Neural cell (in vitro differentiated cells): Measurements from ENCODE around the gene PODXL2. TPM values are rescaled to one million over a fixed set of nuclear protein-coding genes. Genes with fewer than 3 reads are reported as not detected.

Source experiments
- H2AFZ ChIP-seq: fragments of 200-600, 300-800 bp; sonication (generic), shearing (Covaris generic); 2 replicates; pipeline ENCODE4 v1.6.0; 2014; ENCODE audit warnings: low read depth, mild to moderate bottlenecking, antibody characterized with exemption, low read length, moderate library complexity
- H3F3A ChIP-seq: fragments of 200-600 bp; shearing (Covaris generic); 2 replicates; pipeline ENCODE4 v1.6.1; 2016; ENCODE audit warnings: mild to moderate bottlenecking, moderate library complexity, mixed read lengths, antibody characterized with exemption, low read length; ENCODE audit not compliant: insufficient read depth, poor library complexity, severe bottlenecking
- H3K27ac ChIP-seq: fragments of 200-600, 300-800 bp; sonication (generic), shearing (Covaris generic); 2 replicates; pipeline ENCODE4 v1.5.1; 2014; ENCODE audit warnings: mild to moderate bottlenecking, low read length, moderate library complexity
- H3K27me3 ChIP-seq: fragments of 300-800, 200-600 bp; sonication (generic), shearing (Covaris generic); 2 replicates; pipeline ENCODE4 v1.6.0; 2014; ENCODE audit warnings: mild to moderate bottlenecking, low read depth, low read length, moderate library complexity; ENCODE audit not compliant: insufficient read depth
- H3K36me3 ChIP-seq: fragments of 300-800, 200-600 bp; sonication (generic), shearing (Covaris generic); 2 replicates; pipeline ENCODE4 v1.5.1; 2014; ENCODE audit warnings: mild to moderate bottlenecking, antibody characterized with exemption, low read length, moderate library complexity; ENCODE audit not compliant: insufficient read depth
- H3K4me2 ChIP-seq: fragments of 300-800, 200-600 bp; sonication (generic), shearing (Covaris generic); 2 replicates; pipeline ENCODE4 v1.6.0; 2014; ENCODE audit warnings: mild to moderate bottlenecking, low read length
- H3K4me3 ChIP-seq: fragments of 300-800, 200-600 bp; sonication (generic), shearing (Covaris generic); 2 replicates; pipeline ENCODE4 v1.5.1; 2014; ENCODE audit warnings: mild to moderate bottlenecking, low read length, moderate library complexity
- H3K79me2 ChIP-seq: fragments of 200-600 bp; shearing (Covaris generic); replicated peaks from 2 replicates; pipeline ENCODE4 v1.6.0; 2014; ENCODE audit warnings: mild to moderate bottlenecking, low read length, moderate library complexity; ENCODE audit not compliant: insufficient read depth
- H3K9ac ChIP-seq: fragments of 300-800, 200-600 bp; sonication (generic), shearing (Covaris generic); 2 replicates; pipeline ENCODE4 v1.6.1; 2016; ENCODE audit warnings: mild to moderate bottlenecking, low read length, mixed read lengths
- H3K9me2 ChIP-seq: fragments of 200-600 bp; shearing (Covaris generic); 2 replicates; pipeline ENCODE4 v1.6.1; 2016; ENCODE audit warnings: mild to moderate bottlenecking, low read length, mixed read lengths; ENCODE audit not compliant: insufficient read depth
- H3K9me3 ChIP-seq: fragments of 200-600, 300-800 bp; sonication (generic), shearing (Covaris generic); 2 replicates; pipeline ENCODE4 v1.6.1; 2016; ENCODE audit warnings: mild to moderate bottlenecking, mixed run types, low read length, moderate library complexity, mixed read lengths
- H4K20me1 ChIP-seq: fragments of 200-600 bp; shearing (Covaris generic); 2 replicates; pipeline ENCODE4 v1.6.1; 2016; ENCODE audit warnings: mild to moderate bottlenecking, mixed run types; ENCODE audit not compliant: insufficient read depth
- EP300 ChIP-seq: fragments of 450-650 bp; conservative IDR thresholded peaks from 2 replicates; pipeline ENCODE4 v1.6.1; 2014; ENCODE audit warnings: antibody characterized with exemption, mild to moderate bottlenecking, moderate library complexity; ENCODE audit not compliant: poor library complexity, severe bottlenecking
- EZH2 ChIP-seq: fragments of 200-600, 300-800 bp; shearing (Covaris generic), sonication (generic); IDR thresholded peaks from 2 replicates; pipeline ENCODE4 v1.6.1; 2014; ENCODE audit warnings: antibody characterized with exemption, low read length, borderline replicate concordance, mild to moderate bottlenecking; ENCODE audit not compliant: insufficient read depth, poor library complexity, severe bottlenecking
- MXI1 ChIP-seq: fragments of 450-650 bp; conservative IDR thresholded peaks from 2 replicates; pipeline ENCODE4 v1.6.1; 2014; ENCODE audit warnings: antibody characterized with exemption, mild to moderate bottlenecking; ENCODE audit not compliant: poor library complexity, severe bottlenecking
- POLR2AphosphoS5 ChIP-seq: IDR thresholded peaks from 2 replicates; pipeline ENCODE4 v1.6.1; 2012
- RAD21 ChIP-seq: fragments of 450-650 bp; conservative IDR thresholded peaks from 2 replicates; pipeline ENCODE4 v1.6.1; 2014; ENCODE audit warnings: antibody characterized with exemption, mild to moderate bottlenecking, moderate library complexity
- SMC3 ChIP-seq: fragments of 450-650 bp; conservative IDR thresholded peaks from 2 replicates; pipeline ENCODE4 v1.6.1; 2014; ENCODE audit warnings: antibody characterized with exemption, mild to moderate bottlenecking, moderate library complexity; ENCODE audit not compliant: poor library complexity
- TAF1 ChIP-seq: IDR thresholded peaks from 2 replicates; pipeline ENCODE4 v1.6.1; 2012; ENCODE audit warnings: low read depth
- polyA plus RNA-seq: library from polyadenylated mRNA; depleted of rRNA; stranded (reverse); fragments of >200 nt; gene quantifications from 2 replicates; pipeline ENCODE4 v1.2.3, GENCODE V29; 2014
- TF ChIP-seq, protein P1 (sequence below): IDR thresholded peaks from 2 replicates; pipeline ENCODE4 v1.6.1; 2012; ENCODE audit warnings: borderline replicate concordance
- TF ChIP-seq, protein P2 (sequence below): fragments of 450-650 bp; IDR thresholded peaks from 2 replicates; pipeline ENCODE4 v1.5.1; 2014; ENCODE audit warnings: antibody characterized with exemption, mild to moderate bottlenecking, moderate library complexity; ENCODE audit not compliant: poor library complexity, severe bottlenecking

The PODXL2 gene
- polyA plus RNA-seq, 1 donor from 2014 or later: 266 TPM

DNA sequence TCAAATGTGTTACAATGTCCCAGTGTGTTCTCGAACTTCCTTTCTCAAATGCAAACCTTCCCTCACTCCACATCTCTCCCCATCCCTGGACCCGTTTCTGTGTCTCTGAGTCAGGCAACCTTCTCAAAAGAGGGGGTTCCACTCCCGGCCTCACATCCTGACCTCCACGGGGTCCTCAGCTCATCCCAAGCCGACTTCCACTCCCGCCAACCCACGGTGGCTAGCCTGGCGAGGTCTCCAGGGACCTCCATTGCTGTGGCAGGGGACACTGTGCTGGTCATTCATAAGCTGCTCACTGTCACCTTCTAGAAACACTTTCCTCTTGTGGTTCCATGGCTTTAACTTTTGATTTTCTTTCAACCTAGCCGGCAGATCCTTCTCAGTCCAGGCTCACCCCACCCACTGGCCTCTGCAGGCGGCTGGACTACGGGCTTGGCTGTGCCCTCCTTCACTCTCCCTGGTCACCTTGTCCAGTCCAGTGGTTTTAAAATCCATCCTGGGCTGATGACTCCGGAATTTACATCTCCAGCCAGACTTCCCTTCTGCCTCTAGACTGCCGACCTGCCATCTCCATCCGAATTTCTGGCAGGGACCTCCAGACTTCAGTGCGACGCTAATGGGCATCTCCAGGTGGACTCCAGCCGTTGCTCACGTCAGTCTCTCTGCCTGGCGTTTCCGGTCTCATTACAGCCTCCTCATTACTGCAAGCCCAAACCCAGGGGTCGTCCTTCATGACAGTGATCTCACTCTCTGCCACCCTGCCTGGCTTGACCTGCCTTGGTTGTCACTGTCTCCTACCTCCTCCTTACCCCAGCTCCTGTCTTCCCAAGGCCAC, 63.7 kb downstream of the PODXL2 start:
- H3K27me3 ChIP-seq: no peaks in the 10 kb centered on the region
- H3K79me2 ChIP-seq: no peaks in the 10 kb centered on the region
- TF ChIP-seq SMC3 (no peak), MXI1 (no peak), EP300 (no peak), EZH2 (no peak), TAF1 (no peak), POLR2AphosphoS5 (no peak)
- TF ChIP-seq, protein P1, sequence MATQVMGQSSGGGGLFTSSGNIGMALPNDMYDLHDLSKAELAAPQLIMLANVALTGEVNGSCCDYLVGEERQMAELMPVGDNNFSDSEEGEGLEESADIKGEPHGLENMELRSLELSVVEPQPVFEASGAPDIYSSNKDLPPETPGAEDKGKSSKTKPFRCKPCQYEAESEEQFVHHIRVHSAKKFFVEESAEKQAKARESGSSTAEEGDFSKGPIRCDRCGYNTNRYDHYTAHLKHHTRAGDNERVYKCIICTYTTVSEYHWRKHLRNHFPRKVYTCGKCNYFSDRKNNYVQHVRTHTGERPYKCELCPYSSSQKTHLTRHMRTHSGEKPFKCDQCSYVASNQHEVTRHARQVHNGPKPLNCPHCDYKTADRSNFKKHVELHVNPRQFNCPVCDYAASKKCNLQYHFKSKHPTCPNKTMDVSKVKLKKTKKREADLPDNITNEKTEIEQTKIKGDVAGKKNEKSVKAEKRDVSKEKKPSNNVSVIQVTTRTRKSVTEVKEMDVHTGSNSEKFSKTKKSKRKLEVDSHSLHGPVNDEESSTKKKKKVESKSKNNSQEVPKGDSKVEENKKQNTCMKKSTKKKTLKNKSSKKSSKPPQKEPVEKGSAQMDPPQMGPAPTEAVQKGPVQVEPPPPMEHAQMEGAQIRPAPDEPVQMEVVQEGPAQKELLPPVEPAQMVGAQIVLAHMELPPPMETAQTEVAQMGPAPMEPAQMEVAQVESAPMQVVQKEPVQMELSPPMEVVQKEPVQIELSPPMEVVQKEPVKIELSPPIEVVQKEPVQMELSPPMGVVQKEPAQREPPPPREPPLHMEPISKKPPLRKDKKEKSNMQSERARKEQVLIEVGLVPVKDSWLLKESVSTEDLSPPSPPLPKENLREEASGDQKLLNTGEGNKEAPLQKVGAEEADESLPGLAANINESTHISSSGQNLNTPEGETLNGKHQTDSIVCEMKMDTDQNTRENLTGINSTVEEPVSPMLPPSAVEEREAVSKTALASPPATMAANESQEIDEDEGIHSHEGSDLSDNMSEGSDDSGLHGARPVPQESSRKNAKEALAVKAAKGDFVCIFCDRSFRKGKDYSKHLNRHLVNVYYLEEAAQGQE: no peak
- H3K36me3 ChIP-seq: no peaks in the 10 kb centered on the region
- H3K4me2 ChIP-seq: no peak overlapping the region
- no peaks in the 10 kb centered on the region for H3K9me2 ChIP-seq
- H3K9ac ChIP-seq: no peak overlapping the region
- H3K27ac ChIP-seq: no peak overlapping the region
- H3K4me3 ChIP-seq: no peak overlapping the region
- H3F3A ChIP-seq: no peaks in the 10 kb centered on the region
- no peak overlapping the region for H2AFZ ChIP-seq
- H4K20me1 ChIP-seq: no peaks in the 10 kb centered on the region
- no peaks in the 10 kb centered on the region for H3K9me3 ChIP-seq

DNA sequence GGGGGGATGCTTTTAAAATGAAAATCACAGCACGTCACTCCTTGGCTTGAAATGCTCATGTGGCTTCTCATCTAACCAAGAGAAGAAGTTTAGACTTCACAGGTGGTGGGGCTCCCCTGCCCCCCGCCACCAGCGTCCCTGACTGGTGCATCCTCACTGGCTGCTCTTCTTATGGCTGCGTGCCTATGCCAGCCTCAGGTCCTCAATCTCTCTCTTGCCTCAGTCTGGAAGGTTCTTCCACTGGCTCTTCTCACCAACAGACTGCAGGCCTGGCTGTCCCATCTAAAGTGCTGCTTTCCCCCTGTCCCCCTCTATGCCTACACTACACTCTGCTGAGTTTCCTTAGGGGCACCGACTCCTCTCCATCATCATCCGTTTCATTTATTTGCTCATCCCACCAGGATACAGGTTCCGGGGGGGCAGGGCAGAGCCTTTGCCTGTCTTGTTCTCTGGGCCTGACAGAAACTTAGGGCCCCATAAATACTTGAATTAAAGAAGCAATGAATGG, 64.4 kb downstream of the PODXL2 start:
- Histone ChIP-seq H3K79me2 (no peaks in the 10 kb centered on the region), H3K4me2 (no peak overlapping the region), H3F3A (no peaks in the 10 kb centered on the region), H3K27me3 (no peaks in the 10 kb centered on the region), H3K36me3 (no peaks in the 10 kb centered on the region), H4K20me1 (no peaks in the 10 kb centered on the region), H3K27ac (no peak overlapping the region), H2AFZ (no peak overlapping the region), H3K9ac (no peak overlapping the region), H3K9me3 (no peaks in the 10 kb centered on the region), H3K4me3 (no peak overlapping the region), H3K9me2 (no peaks in the 10 kb centered on the region)
- TF ChIP-seq POLR2AphosphoS5: no peak
- TF ChIP-seq EP300: no peak
- TF ChIP-seq EZH2: no peak
- no peak for TF ChIP-seq TAF1
- TF ChIP-seq, protein P1: no peak
- TF ChIP-seq MXI1: no peak
- TF ChIP-seq SMC3: no peak
- TF ChIP-seq, protein P2, sequence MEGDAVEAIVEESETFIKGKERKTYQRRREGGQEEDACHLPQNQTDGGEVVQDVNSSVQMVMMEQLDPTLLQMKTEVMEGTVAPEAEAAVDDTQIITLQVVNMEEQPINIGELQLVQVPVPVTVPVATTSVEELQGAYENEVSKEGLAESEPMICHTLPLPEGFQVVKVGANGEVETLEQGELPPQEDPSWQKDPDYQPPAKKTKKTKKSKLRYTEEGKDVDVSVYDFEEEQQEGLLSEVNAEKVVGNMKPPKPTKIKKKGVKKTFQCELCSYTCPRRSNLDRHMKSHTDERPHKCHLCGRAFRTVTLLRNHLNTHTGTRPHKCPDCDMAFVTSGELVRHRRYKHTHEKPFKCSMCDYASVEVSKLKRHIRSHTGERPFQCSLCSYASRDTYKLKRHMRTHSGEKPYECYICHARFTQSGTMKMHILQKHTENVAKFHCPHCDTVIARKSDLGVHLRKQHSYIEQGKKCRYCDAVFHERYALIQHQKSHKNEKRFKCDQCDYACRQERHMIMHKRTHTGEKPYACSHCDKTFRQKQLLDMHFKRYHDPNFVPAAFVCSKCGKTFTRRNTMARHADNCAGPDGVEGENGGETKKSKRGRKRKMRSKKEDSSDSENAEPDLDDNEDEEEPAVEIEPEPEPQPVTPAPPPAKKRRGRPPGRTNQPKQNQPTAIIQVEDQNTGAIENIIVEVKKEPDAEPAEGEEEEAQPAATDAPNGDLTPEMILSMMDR: no peak
- no peak for TF ChIP-seq RAD21
